NCI-H1105 treated with DMSO at 0.1 percent for 48 hours (cell line): ENCODE data around the gene RESP18.
A peak's percentile ranks its signal among the peaks of the same experiment; 100 is the strongest.

Experiments used
- DNase-seq: peaks from one replicate; lab custom pipeline; 2025; lab: John Stamatoyannopoulos, UW

Gene RESP18

GRCh38 chr2:219332542-219332941 is at the start of gene RESP18:
TSS of gene RESP18 (minus strand) at chr2:219332744.
- DNase-seq: no peak

GRCh38 chr2:219381448-219381847 is 48.9 kb upstream of the RESP18 start:
- DNase-seq: no peak

DNA sequence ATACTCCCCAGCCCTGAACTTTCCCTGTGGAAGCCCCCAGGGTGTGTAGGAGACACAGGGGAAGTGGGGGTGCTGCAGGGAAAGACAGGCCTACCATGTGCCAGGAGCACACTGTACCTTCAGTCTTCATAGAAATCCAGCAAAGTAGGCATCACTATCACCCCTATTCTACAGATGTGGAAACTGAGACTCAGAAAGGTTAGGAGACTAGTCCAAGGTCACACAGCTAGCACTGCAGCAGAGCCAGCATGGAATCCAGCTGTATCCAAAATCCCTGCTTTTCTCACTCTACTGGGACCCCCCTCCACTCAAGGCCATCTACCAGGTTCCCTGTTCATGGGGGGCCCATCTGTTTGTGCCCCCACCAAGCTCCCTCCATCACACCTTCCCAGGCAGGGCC is 48.4 kb upstream of the RESP18 start:
- DNase-seq: no peak

GRCh38 chr2:219378163-219378851 is 45.8 kb upstream of the RESP18 start:
- no peak for DNase-seq

DNA sequence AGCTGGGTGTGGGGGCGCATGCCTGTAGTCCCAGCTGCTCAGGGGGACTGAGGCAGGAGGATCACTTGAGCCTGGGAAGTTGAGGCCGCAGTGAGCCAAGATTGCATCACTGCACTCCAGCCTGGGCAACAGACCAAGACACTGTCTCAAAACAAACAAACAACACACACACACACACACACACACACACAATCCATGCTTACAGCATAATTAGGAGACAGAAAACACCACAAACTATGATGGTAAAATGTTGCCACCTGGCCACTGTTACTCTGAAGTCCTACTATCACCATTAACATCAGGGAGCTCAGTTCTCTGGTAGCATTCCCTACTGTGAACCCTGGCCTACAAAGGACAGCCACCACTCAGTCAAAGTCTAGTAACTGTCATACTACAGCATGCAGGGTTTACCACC is 36.9 kb upstream of the RESP18 start:
- peak; percentile 29 for DNase-seq

DNA sequence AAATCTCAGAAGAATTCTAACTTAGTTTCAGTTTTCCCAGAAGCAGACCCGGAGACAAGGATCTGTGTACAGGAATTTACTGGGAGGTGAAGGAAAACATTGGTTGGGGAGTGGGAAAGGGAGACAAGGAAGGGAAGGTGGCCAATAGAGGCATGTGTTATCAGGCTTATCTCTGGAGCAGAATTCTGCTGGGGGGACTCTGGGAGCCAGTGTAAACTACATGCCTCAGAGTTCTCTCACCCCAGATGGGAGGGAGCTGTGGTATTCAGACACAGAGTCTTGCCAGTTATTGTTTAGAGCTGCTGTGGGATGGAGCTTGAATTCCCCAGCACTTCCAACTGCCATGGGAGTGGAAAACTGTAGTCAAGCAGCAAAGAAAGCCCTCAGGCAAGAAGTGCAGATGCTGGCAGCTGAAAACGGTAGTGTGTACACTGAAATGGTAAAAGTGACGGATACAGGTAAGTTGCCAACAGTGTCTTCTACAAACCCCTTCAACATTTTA is 36.2 kb upstream of the RESP18 start:
- DNase-seq: no peak

DNA sequence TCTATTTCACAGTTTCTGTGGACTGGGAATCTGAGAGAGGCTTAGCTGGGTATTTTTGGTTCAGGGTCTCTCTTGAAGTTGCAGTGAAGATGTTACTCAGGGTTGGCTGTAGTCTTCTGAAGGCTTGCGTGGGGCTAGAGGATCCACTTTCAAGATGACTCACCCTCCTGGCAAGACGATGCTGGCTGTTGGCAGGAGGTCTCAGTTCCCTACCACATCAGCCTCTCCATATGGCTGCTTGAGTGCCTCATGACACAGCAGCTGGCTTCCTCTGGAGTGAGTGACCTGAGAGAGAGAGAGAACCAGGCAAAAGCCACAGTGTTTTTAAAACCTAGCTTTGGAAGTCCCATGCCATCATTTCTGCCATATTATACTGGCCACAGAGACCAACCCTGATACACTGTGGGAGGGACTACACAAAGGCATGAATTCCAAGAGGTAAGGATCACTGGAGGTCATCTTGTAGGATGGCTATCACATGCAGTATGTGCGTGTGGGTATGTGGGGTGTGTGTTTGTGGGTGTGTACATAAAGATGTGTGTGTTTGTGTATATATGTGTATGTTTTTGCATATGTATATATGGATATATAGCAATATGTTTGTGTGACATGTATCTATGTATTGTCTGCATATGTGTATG is 30.1 kb upstream of the RESP18 start:
- DNase-seq: no peak

DNA sequence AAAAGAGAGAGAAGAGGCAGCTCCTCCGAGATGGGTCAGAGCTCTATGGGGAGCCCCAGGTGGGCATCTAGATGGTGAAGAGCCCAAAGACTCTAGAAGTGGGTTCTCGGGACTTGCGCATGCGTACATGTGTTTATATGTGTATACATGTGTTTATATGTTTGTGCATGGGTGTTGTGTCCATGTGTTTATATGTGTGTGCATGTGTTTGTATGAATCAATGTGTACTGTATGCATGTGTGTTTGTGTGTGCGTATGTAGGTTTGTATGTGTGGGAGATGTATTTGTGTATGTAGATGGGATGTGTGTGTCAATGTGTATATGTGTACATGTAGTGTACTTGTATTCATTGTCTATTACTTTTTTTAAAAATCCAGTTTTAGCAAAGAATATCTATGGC is 29.5 kb upstream of the RESP18 start:
- no peak for DNase-seq

- DNase-seq: peak; percentile 13
Observed at GRCh38 chr2:219358170-219359075, 25.9 kb upstream of the RESP18 start.

GRCh38 chr2:219356834-219357233 is 24.3 kb upstream of the RESP18 start:
- no peak for DNase-seq

DNA sequence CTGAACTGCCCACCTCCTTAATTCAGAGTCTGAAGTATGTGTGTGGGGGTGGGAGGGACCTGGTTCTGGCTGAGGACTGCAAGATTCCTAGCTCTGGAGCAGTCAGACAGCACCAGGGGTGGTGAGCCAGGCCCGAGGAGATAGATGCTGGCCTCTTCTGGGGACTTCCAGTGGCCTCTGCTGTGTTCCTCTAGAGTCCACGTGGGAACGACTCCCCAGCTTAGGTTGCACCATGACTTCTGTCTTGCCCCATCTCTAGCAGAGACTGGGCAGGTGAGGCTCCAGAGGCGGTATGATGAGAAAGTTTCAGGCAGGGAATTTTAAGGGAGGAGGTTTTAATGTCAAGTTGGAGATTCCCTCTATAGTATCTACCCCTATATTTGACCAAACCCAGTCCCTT is 22.0 kb upstream of the RESP18 start:
- DNase-seq: no peak

DNA sequence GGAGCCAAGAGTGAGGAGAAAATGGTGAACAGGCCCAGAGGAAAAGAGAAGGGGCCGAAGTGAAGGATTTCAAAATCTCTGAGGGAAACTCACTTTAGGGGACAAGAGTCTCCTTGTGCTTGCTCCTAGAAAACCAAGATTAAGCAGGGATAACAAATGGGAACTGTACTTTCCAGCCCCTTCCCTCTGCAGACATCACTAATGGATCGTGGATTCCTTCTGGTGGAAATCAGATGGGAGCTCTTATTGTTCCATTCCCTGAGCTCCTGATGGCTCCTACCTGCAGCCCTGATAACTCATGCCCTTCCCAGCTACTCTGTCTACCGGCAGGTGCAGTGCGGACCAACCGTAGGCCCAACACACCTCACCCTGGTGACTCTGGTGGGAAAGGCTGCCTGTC is 20.6 kb upstream of the RESP18 start:
- no peak for DNase-seq

- DNase-seq: peak; percentile 30
Observed at GRCh38 chr2:219352448-219353023, 20.0 kb upstream of the RESP18 start.

DNA sequence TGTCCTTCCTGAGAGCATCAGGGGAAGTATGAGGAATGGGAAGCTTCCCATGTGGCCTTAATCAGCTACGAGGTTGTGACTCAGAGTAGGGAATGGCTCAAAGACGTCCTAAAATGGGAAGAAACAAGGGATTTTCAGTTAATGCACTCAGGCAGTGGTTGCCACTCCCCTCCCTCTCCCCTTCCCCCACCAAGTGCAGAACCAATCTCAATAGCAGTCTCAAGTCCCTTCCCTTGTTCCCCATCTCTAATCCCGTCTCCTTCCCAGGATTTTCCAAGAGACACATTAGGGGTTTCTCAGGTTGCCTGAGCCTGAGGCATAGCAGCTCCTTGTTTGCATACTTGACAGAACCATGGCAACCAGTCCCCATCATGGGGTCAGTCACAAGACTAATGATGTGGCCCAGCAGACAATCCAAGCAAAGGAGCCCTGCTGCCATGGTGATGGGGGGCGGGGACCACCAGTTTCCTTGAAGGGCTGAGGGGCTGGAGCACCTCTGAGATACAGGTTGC is 18.2 kb upstream of the RESP18 start:
- no peak for DNase-seq

DNA sequence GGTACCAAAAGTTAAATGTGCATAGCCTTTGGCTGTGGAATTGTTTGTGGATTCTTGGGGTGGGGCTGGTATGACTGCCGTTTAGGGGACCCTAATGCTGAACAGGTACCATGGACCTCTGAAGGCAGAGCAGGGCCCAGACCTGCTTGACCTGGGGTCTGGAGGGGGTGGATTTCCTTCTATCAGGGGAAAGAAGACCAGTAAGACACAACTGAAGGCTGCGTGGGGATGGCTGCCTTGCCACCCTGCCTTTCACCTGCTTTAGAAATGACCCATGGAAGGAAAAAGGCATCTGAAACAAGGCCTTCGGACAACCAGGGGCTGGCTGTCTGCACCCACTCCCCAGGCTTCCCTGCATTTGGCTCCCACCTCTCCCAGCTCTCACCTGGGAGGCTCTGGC is 17.7 kb upstream of the RESP18 start:
- DNase-seq: no peak

- DNase-seq: peak; percentile 67
Observed at GRCh38 chr2:219344751-219345430, 12.3 kb upstream of the RESP18 start.

DNA sequence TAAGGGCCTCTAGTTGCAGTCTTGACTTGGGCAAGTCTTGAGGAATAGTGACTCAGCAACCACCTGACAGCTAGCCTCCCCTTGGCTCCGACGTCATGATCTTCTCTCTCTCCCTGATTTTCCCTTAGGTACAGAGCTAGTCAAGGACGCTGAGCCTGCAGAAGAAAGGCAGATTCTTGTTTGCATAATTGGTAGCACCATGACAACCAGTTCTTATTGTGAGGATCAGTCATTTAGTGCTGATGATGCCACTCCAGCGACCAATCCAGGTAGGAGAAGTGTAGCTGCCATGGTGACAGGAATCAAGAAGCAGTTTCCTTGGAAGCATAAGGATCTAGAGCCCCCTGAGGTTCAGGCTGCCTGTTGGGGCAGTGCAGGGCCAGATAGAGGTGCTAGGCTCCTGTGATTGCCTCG is 2.8 kb upstream of the RESP18 start:
- DNase-seq: peak; percentile 70

DNA sequence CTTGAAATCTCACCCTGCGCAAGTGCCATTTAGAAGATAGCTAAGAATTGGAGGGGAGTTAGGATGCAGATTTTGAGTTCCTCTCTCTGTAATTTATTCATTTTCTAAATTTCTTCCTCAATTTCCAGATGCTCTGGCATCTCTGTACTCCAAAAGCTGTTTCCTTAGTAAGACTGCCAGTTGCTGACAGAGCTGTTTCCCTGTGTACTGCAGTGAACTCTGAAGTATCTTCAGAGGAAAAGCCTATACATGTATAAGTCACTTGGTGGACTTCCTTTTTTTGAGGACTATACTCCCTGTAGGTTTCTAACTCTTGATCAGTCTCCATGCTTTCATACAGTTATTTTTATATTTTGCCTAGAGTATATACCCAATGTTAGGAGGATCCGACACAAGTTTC is 1.5 kb upstream of the RESP18 start:
- no peak for DNase-seq

- no peak for DNase-seq
Observed at GRCh38 chr2:219331560-219332213, 857 bp downstream of the RESP18 start.

- DNase-seq: no peak
Observed at GRCh38 chr2:219327719-219328118, 4.8 kb downstream of the RESP18 start.
